HG03280 (cell line): ENCODE data around the gene PPP1CA.
A peak's percentile ranks its signal among the peaks of the same experiment; 100 is the strongest.
"Not testable (repeated sequence)": the region's sequence is repeated elsewhere in the genome, so short reads cannot be mapped to it uniquely, and the experiment has no call there.

Source experiments
- ATAC-seq: cut with Tn5 transposase; IDR thresholded peaks from one replicate; pipeline ENCODE4 v1.9.1; 2021; ENCODE audit warnings: mild to moderate bottlenecking, moderate library complexity; ENCODE audit not compliant: unreplicated experiment

Gene PPP1CA

DNA sequence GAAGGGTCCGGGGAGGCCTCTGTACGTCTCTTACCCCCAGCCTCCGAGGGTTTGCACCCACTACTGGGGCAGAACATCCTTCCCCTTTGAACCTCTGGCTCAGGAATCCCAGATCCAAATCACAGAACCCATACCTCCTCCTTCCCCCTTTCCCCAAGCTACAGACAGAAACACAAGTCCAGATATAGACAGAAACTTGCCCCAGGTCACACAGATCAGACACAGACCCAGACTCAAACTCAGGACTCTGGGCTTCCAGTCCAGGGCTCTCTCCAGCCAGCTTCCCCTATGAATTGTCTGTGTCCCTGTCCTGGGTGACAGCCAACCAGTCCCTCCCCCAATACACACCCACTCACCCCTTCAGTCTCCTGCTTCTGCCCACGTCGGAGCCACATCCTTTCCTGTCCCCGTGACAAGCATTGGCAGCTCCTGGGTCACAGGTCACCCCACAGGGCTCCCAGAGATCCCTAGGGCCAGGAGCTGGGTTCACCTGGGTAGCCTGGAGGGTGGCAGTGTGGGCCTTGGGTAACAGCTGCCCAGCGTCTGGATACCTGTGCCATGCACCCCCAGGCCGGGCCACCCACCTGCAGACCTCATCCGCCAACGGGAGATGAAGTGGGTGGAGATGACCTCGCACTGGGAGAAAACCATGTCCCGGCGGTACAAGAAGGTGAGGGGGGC, 3.0 kb upstream of the PPP1CA start:
- ATAC-seq = no peak

GRCh38 chr11:67403085-67403484, 1.4 kb upstream of the PPP1CA start:
- not testable (repeated sequence) for ATAC-seq

DNA sequence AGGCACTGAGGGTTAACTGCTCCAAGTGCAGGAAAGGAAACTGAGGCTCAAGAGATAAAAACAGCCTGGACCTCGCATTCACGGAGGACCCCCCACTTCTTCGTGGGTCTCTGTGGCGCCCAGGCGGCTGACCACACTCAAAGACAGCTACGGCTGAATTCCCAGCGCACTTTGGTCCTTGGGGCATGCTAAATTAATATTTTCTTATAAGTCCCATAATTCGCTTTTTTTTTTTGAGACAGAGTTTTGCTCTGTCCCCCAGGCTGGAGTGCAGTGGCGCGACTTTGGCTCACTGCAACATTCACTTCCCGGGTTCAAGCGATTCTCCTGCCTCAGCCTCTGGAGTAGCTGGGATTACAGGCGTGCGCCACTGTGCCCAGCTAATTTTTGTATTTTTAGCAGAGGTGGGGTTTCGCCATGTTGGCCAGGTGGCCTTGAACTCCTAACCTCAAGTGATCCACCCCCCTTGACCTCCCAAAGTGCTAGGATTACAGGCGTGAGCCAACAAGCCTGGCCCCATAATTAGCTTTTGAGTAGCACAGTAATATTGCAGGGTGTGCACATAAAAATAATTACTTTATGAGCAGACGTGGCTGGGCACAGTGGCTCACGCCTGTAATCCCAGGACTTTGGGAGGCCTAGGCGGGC, 658 bp upstream of the PPP1CA start:
- not testable (repeated sequence) for ATAC-seq

GRCh38 chr11:67400942-67401494, 640 bp downstream of the PPP1CA start:
- no peak for ATAC-seq

DNA sequence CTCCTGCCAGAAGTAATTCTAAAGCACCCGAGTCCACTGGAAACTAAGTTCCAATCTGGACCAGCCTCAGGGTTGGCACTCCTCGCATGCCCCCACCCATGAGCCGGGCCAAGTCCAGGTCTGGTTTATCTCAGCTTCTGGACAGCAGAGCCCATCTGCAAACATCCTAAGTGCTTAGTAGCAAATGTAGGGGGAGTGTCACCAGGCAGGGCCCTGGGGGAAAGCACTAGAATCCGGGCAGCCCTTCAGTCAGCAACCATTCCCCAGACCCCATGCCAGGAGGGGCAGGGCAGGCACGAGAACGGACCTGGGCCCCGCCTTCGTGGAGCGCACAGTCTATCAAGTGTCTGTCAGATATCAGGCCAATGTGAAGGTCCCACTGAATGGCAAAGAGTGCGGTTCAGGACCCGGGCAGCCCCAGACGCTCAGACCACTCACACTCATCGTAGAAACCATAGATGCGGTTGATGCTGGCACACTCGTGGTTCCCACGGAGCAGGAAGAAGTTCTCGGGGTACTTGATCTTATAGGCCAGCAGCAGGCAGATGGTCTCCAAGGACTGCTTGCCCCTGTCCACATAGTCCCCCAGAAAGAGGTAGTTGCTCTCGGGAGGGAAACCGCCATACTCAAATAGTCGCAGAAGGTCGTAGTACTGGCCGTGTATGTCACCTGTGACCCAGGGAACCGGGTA, 1.3 kb downstream of the PPP1CA start:
- no peak for ATAC-seq

GRCh38 chr11:67398661-67399563, 2.7 kb downstream of the PPP1CA start:
- ATAC-seq = no peak

DNA sequence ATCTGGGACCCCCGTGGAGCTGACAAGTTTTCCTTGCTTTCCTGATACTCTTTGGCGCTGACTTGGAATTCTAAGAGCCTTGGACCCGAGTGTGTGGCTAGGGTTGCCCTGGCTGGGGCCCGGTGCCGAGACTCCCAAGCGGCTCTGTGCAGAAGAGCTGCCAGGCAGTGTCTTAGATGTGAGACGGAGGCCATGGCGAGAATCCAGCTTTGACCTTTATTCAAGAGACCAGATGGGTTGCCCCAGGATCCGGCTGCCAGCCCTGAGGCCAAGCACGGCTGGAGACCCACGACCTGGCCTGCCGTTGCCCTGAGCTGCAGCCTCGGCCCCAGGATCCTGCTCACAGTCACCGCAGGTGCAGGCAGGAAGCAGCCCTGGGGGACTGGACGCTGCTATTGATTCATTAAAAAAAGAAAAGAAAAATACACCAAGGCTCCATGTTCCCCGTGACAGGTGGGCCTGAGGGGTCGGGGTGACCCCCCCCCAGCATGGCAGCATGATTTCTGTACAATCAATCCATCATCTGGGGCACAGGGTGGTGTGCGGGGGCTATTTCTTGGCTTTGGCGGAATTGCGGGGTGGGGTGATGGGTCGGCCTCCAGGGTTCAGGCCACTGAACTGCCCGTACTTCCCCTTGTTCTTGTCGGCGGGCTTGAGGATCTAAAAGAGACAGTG, 3.5 kb downstream of the PPP1CA start:
- no peak for ATAC-seq

- no peak for ATAC-seq
These were observed 4.1 kb downstream of the PPP1CA start for GRCh38 chr11:67397536-67397935.

DNA sequence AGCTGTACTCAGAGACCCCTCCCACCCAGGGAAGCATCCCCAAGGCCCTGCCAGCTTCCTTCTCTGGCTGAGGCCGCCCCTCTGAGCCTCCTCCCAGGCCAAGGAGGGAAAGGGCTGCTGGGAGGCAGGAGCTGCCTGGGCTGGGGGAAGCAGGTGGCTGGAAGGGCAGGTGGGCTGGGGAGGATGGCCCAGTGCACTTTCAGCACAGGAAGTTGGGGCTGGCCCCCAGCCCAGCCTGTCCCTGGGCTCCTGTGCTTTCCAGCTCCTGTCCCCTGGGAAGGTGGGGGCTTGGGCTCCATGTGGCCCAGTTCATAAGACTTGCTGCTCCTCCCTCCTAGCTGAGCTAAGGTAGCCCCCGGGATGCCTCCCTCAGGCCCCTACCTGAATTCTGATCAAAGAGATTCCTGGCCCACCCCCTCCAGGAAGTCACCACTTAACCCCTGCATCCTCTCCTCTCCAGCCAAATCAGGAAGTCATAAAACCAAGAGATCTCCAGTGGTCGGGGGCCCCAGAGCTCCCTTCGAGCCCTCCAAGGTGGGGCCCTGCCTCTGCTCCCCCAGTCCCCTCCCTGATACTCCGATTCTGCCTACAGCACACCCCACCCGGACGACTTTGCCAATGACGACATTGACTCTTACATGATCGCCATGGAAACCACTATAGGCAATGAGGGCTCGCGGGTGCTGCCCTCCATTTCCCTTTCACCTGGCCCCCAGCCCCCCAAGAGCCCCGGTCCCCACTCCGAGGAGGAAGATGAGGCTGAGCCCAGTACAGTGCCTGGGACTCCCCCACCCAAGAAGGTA, 4.9 kb downstream of the PPP1CA start:
- ATAC-seq = no peak

DNA sequence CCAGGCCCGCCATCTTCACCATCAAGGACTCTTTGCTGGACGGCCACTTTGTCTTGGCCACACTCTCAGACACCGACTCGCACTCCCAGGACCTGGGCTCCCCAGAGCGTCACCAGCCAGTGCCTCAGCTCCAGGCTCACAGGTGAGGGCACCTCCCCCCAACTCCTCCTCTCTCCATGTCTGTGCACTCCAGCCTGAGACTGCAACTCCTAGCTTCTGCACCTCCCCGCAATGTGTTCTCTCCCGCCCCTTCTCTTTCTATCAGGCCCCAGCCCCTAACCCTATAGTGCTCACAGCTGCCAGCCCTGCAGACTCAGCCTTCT, 5.4 kb downstream of the PPP1CA start:
- no peak for ATAC-seq

GRCh38 chr11:67395555-67396258, 6.0 kb downstream of the PPP1CA start:
- ATAC-seq = no peak

GRCh38 chr11:67393990-67394389, 7.7 kb downstream of the PPP1CA start:
- no peak for ATAC-seq

DNA sequence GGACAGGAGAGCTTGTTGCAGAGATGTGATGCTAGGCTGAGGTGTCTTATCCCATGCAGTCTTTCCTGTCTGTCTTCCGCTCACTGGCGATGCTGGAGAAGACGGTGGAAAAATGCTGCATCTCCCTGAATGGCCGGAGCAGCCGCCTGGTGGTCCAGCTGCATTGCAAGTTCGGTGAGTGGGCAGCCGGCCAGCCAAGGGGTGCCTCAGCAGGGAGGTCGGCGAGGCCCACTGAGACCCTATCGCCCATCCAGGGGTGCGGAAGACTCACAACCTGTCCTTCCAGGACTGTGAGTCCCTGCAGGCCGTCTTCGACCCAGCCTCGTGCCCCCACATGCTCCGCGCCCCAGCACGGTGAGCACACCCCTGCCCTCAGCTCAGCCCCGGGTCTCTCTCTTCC, 8.2 kb downstream of the PPP1CA start:
- ATAC-seq = no peak

GRCh38 chr11:67392183-67392715, 9.4 kb downstream of the PPP1CA start:
- ATAC-seq = no peak

GRCh38 chr11:67391304-67392182, 10.1 kb downstream of the PPP1CA start, which contains the start of gene RAD9A:
Gene RAD9A, plus strand, starts transcription at chr11:67391986. Its CDS starts 59 bp downstream, at chr11:67392045.
- peak; percentile 66 for ATAC-seq

- ATAC-seq = no peak
These were observed 10.7 kb downstream of the PPP1CA start for GRCh38 chr11:67390947-67391303.

GRCh38 chr11:67389477-67389876, 12.2 kb downstream of the PPP1CA start:
- ATAC-seq = no peak

GRCh38 chr11:67387518-67387917, 14.1 kb downstream of the PPP1CA start:
- ATAC-seq = no peak
